ENCODE measurements around the gene ZNF385A. TPM values are rescaled to one million over a fixed set of nuclear protein-coding genes. Genes with fewer than 3 reads are reported as not detected.

Gene ZNF385A
- total and polyA plus RNA-seq, 9 of the 15 experiments (the other 6 are each of a cell fraction or from before 2014, with no cell fraction given), result 1.0 to 111 (median 7.7) TPM

GRCh38 chr12:54394281-54394719 lies 9.8 kb upstream of the ZNF385A start (continued):
- peak; percentile 19 for TF ChIP-seq CTCFL (IDR thresholded peaks at IDR 0.05; ENCODE audit: borderline replicate concordance, insufficient read depth, low read depth, low read length, poor library complexity, severe bottlenecking)
- TF ChIP-seq ZNF133 (CRISPR knock-in tag; IDR thresholded peaks at IDR 0.05), result no peak
- no peak for TF ChIP-seq ZNF174 (CRISPR knock-in tag; IDR thresholded peaks at IDR 0.05)
- 0 out of 2 replicates have a peak, but pooled peaks have one; percentile 63 for TF ChIP-seq ZC3H11A (IDR thresholded peaks at IDR 0.05; ENCODE audit: low read depth, low read length)
- no peak for TF ChIP-seq BCLAF1 (IDR thresholded peaks at IDR 0.05; ENCODE audit: borderline replicate concordance in 1 of 2, control insufficient read depth in 1 of 2, low read depth in 2 of 2, low read length in 1 of 2)
- TF ChIP-seq ZBTB1 (CRISPR knock-in tag; IDR thresholded peaks at IDR 0.05; ENCODE audit: borderline replicate concordance, low read depth), result no peak
- TF ChIP-seq GABPA (tag; conservative IDR thresholded peaks at IDR 0.05; ENCODE audit: low read depth), result no peak
- TF ChIP-seq MECOM (CRISPR knock-in tag; IDR thresholded peaks at IDR 0.05), result 0 out of 2 replicates have a peak, but pooled peaks have one; percentile 52
- no peak for TF ChIP-seq CREM (IDR thresholded peaks at IDR 0.05; ENCODE audit: low read depth)
- 0 out of 2 replicates have a peak, but pooled peaks have one; percentile 17 for TF ChIP-seq SMC3 (conservative IDR thresholded peaks at IDR 0.05; ENCODE audit: insufficient read depth, low read depth, low read length)
- 0 out of 2 replicates have a peak, but pooled peaks have one; percentile 58 for TF ChIP-seq ZBED1 (IDR thresholded peaks at IDR 0.05)
- TF ChIP-seq SMARCA5 (IDR thresholded peaks at IDR 0.05), result peak; percentile 83
- peak in 1 of 2 experiments; percentile 28; a peak in 1 of 4 replicates for TF ChIP-seq MAZ (CRISPR knock-in tag; conservative IDR thresholded peaks at IDR 0.05 in 1 of 2, IDR thresholded peaks at IDR 0.05 in 1 of 2)
- no peak for TF ChIP-seq DACH1 (IDR thresholded peaks at IDR 0.05; ENCODE audit: partially characterized antibody)
- TF ChIP-seq HNRNPK (IDR thresholded peaks at IDR 0.05; ENCODE audit: low read depth, low read length, poor library complexity, severe bottlenecking), result no peak
- no peak for TF ChIP-seq KLF16 (IDR thresholded peaks at IDR 0.05)
- no peak for TF ChIP-seq ZNF551 (CRISPR knock-in tag; IDR thresholded peaks at IDR 0.05)
- TF ChIP-seq ZNF12 (CRISPR knock-in tag; IDR thresholded peaks at IDR 0.05), result no peak
- TF ChIP-seq ZNF644 (tag; IDR thresholded peaks at IDR 0.05; ENCODE audit: low read depth), result no peak
- TF ChIP-seq HMG20B (CRISPR knock-in tag; IDR thresholded peaks at IDR 0.05), result 0 out of 2 replicates have a peak, but pooled peaks have one; percentile 54
- TF ChIP-seq ZNF717 (CRISPR knock-in tag; IDR thresholded peaks at IDR 0.05), result peak; percentile 77; the same call in 1 of the 2 replicates
- TF ChIP-seq THRA (IDR thresholded peaks at IDR 0.05), result no peak
- TF ChIP-seq GABPB1 (CRISPR knock-in tag; IDR thresholded peaks at IDR 0.05), result peak; percentile 37; the same call in 1 of the 2 replicates
- TF ChIP-seq KDM1A (IDR thresholded peaks at IDR 0.05), result peak; percentile 36 to 70; a peak in 3 of 4 replicates
